ENCODE data around the gene ALKBH8. TPM values are rescaled to one million over a fixed set of nuclear protein-coding genes. Genes with fewer than 3 reads are reported as not detected.
A peak's percentile ranks its signal among the peaks of the same experiment; 100 is the strongest.

ALKBH8 gene
- total RNA-seq, 4 donors from 2014 or later = 7.4 to 11.6 (median 10.9) TPM

DNA sequence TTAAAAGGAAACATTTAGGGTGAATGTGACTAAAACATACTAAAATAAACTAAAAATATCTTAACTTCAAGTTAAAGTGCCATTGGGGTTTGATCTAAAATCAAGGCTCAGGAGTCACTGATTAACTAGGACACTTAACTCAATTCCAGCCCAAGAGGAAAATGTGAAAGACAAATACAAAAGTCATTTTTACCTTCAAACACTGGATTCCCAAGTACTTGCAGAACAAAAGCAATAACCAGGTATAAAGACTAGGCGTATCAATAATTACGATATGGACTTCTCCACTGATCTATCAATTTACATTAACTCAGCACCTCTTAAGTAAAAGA lies 15.6 kb downstream of the ALKBH8 start:
- Histone ChIP-seq H3K36me3 (peaks cover 5 to 9% of the 10 kb centered on the region in 2 donors), H3K9me3 (no peaks in the 10 kb centered on the region), H3K27me3 (no peaks in the 10 kb centered on the region), H3K27ac (no peak overlapping the region), H3K4me3 (replicated peaks in 1 of 3) (no peak overlapping the region), H3K4me1 (peaks cover 0 to 5% of the 10 kb centered on the region in 2 donors)
- WGBS, 2 donors = 96 to 98% methylated on average over 2 of the region's 2 CpGs
- DNase-seq = no peak
- intact Hi-C loops (cut with DNase I) = no loop called here
- TF ChIP-seq, protein P1, sequence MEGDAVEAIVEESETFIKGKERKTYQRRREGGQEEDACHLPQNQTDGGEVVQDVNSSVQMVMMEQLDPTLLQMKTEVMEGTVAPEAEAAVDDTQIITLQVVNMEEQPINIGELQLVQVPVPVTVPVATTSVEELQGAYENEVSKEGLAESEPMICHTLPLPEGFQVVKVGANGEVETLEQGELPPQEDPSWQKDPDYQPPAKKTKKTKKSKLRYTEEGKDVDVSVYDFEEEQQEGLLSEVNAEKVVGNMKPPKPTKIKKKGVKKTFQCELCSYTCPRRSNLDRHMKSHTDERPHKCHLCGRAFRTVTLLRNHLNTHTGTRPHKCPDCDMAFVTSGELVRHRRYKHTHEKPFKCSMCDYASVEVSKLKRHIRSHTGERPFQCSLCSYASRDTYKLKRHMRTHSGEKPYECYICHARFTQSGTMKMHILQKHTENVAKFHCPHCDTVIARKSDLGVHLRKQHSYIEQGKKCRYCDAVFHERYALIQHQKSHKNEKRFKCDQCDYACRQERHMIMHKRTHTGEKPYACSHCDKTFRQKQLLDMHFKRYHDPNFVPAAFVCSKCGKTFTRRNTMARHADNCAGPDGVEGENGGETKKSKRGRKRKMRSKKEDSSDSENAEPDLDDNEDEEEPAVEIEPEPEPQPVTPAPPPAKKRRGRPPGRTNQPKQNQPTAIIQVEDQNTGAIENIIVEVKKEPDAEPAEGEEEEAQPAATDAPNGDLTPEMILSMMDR (IDR thresholded peaks at IDR 0.05) = no peak
- TF ChIP-seq POLR2A (IDR thresholded peaks at IDR 0.05) = no peak

DNA sequence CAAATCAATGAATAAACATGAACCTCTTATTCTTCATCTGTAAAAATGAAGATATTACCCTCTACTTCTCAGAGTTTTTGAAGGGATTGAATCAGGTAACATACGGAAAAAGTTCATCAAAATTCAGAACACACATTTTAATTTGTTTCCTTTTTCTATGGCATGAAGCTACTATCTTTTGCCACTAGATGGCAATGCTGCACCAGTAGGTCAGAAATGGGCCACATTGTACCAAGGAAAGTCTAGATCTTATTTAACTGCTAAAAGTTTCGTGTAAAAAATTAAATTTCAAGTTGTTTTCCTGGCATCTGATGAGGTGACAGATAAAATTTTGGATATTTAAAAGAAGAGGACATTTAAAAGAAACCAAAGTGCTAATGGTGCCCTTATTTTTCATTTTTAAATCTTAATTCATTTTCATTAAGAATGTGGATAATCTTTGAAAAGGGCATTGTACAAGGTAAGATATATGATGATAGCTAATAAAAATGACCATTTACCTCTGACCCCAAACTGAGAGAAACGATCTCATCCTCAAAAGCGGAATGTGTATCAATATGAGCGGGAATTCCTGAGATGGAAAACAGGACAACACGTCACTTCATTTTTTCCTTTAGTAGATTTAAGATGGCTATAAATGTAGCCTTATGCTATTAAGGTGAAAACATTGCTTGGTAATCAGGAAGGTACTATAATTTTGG lies 16.1 kb downstream of the ALKBH8 start:
- WGBS, 2 donors = 78 to 79% methylated on average over 6 of the region's 6 CpGs
- DNase-seq = no peak
- H3K4me3 ChIP-seq (replicated peaks in 1 of 3) = no peak overlapping the region
- intact Hi-C loops (cut with DNase I) = no loop called here
- no peaks in the 10 kb centered on the region for H3K9me3 ChIP-seq
- peaks cover 5 to 9% of the 10 kb centered on the region in 2 donors for H3K36me3 ChIP-seq
- H3K27ac ChIP-seq = no peak overlapping the region
- H3K4me1 ChIP-seq = peaks cover 0 to 7% of the 10 kb centered on the region in 2 donors
- no peaks in the 10 kb centered on the region for H3K27me3 ChIP-seq
- no peak for TF ChIP-seq POLR2A (IDR thresholded peaks at IDR 0.05)
- TF ChIP-seq, protein P1 (IDR thresholded peaks at IDR 0.05) = peak; percentile 54 to 85 (median 60)

DNA sequence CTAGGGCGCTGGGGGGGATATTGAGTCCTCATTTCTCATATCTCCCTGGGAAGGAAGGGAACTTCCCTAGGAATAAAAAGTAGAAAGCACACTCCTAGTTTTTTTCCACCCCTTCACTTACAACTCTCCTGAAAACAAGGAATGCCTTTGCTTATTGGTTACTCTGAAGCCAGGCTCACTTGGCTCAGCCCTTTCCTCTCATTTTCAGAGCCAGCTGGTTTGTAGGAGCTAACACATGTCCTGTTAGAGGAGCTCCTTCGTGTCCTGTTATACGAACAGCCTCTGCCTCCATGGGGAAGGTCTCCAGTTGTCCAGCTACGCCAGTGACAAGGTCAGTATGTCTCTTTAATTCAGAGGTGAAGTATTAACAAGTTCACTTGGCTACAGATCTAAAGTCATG lies 17.6 kb downstream of the ALKBH8 start:
- H3K4me3 ChIP-seq (replicated peaks in 1 of 3) = no peak overlapping the region
- H3K36me3 ChIP-seq = peaks cover under 1 to 9% of the 10 kb centered on the region in 2 donors
- no peak for DNase-seq
- intact Hi-C loops (cut with DNase I) = no loop called here
- peaks cover 0 to 7% of the 10 kb centered on the region in 2 donors for H3K4me1 ChIP-seq
- TF ChIP-seq, protein P1 (IDR thresholded peaks at IDR 0.05) = no peak
- no peak for TF ChIP-seq POLR2A (IDR thresholded peaks at IDR 0.05)
- 86 to 97% methylated on average over 4 of the region's 4 CpGs for WGBS, 2 donors
- H3K27ac ChIP-seq = no peak overlapping the region
- no peaks in the 10 kb centered on the region for H3K9me3 ChIP-seq
- H3K27me3 ChIP-seq = no peaks in the 10 kb centered on the region

DNA sequence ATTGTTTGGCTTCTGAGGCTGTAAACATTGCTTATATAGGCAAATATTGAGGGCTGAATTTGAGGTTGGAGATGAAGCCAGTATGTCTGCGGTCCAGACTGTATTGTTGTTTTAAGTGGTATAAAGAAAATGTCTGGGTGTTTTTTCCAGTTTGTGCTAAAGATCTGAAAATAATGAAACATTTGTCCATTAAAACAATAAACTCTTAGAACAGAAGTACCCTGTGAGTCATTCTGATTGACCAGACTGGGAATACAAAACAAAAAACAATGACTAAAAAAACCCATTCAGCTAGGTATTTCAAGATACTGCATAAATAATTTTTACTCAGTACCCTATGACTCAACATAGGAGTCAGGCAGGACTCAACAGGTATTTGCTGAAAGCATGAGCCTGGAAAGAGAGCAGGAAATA lies 20.4 kb downstream of the ALKBH8 start:
- H3K9me3 ChIP-seq = no peaks in the 10 kb centered on the region
- H3K4me1 ChIP-seq = peaks cover 0 to 7% of the 10 kb centered on the region in 2 donors
- no peak overlapping the region for H3K4me3 ChIP-seq (replicated peaks in 1 of 3)
- intact Hi-C loops (cut with DNase I) = no loop called here
- H3K27me3 ChIP-seq = no peaks in the 10 kb centered on the region
- no peak overlapping the region for H3K27ac ChIP-seq
- H3K36me3 ChIP-seq = no peaks in the 10 kb centered on the region
- no peak for TF ChIP-seq POLR2A (IDR thresholded peaks at IDR 0.05)
- TF ChIP-seq, protein P1 (IDR thresholded peaks at IDR 0.05) = no peak
- 75 to 79% methylated on average over 1 of the region's 1 CpG for whole genome bisulfite sequencing, 2 donors
- no peak for DNase-seq

DNA sequence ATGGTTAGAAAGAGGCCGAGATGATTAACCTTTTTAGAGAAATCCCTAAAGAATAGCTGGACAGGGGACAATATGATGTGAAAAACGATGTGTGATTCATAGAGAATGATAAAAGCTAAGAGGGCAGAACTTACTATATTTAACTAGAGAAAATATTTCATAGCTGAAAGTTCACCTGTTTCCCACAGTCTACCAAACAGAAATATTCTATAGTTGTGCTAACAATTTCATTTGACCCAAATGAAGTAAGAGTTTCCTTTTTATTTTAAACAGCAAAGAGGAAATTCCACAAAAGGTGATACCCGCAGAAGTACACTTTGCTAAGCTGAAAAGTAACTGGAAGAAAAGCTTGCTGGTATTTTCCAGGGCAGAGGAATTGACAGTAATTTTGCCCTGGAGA lies 26.7 kb downstream of the ALKBH8 start:
- no peaks in the 10 kb centered on the region for H3K9me3 ChIP-seq
- TF ChIP-seq, protein P1 (IDR thresholded peaks at IDR 0.05) = no peak
- no peak overlapping the region for H3K4me3 ChIP-seq (replicated peaks in 1 of 3)
- intact Hi-C loops (cut with DNase I) = no loop called here
- DNase-seq = no peak
- no peaks in the 10 kb centered on the region for H3K36me3 ChIP-seq
- WGBS, 2 donors = 79 to 91% methylated on average over 3 of the region's 3 CpGs
- no peaks in the 10 kb centered on the region for H3K4me1 ChIP-seq
- no peaks in the 10 kb centered on the region for H3K27me3 ChIP-seq
- H3K27ac ChIP-seq = no peak overlapping the region

All from thyroid gland (tissue), 4 donors.